Endometrial microvascular endothelial cells (primary cell): Measurements from ENCODE around the gene ZBP1. TPM values are rescaled to one million over a fixed set of nuclear protein-coding genes. Genes with fewer than 3 reads are reported as not detected.

ENCODE experiments used
- in situ Hi-C: cut with HindIII; loops from 2 replicates; pipeline ENCODE4 v1.10.0; 2017; ENCODE audit warnings: low sequenced_read_pairs, low pct_unique_long_range_greater_than_20kb; ENCODE audit errors: inconsistent ontology term
- total RNA-seq: library from RNA; depleted of rRNA; stranded (reverse); fragments of >200 nt; gene quantifications from one replicate; pipeline ENCODE4 v1.2.3, GENCODE V29; 2015; ENCODE audit errors: inconsistent ontology term

The ZBP1 gene
- total RNA-seq, 1 donor from 2014 or later: not detected

DNA sequence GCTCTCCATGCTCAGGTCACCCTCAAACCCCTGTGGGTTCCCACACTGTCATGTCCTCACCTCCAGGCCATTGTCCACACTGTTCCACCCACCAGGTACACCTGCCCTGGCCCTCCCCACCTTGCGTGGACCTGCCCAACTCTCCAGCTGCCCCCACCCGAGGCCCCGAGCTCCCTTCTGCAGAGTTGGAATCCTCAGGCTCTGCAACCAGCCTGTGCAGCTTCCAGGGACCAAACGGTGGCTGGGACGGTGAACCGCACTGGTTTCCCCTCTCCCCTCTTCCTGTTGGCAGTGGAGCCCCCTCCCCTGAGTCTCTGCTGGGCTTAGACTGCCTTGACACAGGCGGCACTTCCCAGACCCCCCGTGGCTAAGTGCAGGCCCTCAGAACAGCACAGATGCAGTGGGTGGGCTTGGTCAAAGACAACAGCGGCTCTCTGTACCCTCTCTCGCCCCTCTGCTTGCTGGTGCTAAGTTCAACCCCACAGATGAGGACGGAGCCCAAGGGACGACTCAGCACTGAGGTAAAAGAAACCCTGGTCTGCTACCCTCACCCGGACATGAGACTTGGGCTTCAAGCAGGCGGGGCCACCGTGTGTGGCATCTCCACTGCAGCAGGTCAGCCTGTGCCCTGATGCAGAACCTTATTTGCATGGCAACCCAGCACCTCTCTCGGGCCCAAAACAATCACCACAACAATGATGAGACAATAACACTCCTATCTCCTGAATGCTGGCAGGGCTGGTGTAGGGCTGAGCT lies 11.0 kb downstream of the ZBP1 start:
- in situ Hi-C loops: no loop called here

DNA sequence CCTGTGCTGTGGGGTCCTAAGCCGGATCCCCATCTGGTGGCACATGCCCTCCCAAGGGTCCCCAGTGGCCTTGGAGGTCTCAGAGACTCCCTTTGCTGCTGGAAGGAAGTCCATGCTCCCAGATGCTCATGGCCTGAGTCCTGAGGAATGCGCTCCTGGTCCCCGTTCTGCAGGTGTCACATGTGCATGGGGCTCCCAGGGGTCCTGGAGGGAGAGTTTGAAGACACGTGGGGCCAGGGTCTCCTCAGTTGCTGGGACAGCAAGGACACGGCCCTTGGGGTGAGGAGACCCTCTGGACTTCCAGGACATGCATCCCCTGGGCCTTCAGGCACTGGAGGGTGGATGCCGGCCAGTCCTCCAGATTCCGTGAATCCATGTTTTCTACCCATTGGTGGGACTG lies 11.7 kb downstream of the ZBP1 start:
- in situ Hi-C loops: no loop called here

DNA sequence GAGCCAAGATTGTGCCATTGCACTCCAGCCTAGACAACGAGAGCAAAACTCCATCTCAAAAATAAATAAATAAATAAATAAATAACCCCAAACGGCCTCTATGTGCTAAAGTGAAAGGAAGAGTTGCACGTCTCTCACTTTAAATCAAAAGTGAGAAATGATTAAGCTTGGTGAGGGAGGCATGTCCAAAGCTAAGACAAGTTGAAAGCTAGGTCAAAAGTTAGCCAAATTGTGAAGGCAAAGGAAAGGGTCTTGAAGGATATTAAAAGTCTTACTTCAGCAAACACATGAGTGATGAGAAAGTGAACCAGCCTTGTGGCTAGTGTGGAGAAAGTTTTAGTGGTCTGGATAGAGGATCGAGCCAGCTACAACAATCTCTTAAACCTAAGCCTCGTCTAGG lies 14.3 kb downstream of the ZBP1 start:
- in situ Hi-C loops: no loop called here

DNA sequence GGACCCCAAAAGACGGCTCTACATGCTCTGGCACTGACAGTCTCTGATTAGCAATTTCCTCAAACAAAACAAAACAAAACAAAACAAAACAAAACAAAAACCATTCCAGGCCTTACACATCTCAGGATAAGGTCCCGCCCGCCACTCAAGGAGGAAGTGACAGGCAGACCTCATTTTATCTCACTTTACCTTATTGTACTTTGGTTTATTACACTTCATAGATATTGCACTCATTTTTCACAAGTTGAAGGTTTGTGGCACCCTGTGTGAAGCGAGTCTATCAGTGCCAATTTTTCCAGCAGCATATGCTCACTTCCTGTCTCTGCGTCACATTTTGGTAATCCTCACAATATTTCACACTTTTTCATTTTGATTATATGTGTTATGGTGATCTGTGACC lies 15.2 kb downstream of the ZBP1 start:
- in situ Hi-C loops: no loop called here

DNA sequence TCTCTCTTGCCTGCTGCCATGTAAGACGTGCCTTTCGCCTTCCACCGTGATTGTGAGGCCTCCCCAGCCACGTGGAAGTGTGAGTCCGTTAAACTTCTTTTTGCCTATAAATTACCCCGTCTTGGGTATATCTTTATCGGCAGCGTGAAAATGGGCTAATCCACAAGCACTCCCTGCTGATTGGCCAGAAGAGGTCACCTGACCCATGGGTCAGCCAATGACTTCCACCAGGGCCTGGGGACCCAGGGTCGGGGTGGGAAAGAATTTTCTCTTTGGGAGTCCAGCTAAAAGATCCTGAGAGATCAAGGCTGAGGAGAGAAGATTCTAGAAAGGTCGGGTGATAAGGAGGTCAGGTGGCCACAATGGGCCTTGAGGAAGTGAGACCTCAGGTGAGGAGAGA lies 17.1 kb downstream of the ZBP1 start:
- in situ Hi-C loops: no loop called here

DNA sequence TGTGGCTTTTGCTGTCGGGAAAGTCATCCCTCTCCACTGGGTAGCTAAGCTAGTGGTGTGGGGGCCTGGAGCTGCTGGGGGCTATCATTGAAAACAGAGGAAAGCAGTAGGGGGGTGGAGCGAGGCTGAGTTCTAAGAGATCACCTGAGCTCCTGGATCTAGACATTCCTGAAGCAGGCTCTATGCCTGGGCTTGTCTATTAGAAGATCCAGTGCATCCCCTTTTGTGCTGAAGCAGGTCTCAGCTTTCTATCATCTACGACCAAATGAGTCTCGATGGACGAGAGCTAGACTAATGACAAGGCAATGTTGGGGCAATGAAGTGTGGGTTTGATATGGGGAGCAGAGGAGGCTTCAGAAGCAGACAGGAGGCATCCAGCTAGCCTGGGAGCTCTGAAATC lies 18.5 kb downstream of the ZBP1 start:
- in situ Hi-C loops: no loop called here

DNA sequence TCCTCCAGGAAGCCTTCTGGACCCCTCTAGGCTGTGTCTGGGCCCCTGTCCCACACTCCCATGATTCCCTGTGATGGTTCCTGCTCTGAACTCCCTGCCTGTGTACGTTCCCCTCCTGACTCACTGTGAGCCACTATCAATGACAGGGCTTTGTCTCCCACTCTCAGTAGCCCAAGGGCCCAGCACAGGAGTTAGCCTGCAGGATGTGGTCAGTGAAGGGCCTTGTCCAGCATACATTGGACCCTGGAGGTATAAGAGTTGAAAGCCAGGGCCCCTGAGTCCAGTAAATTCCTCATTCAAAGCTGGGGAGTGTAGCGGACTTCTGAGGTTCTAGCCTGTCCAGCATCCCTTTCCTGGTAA lies 19.0 kb downstream of the ZBP1 start:
- in situ Hi-C loops: no loop called here

DNA sequence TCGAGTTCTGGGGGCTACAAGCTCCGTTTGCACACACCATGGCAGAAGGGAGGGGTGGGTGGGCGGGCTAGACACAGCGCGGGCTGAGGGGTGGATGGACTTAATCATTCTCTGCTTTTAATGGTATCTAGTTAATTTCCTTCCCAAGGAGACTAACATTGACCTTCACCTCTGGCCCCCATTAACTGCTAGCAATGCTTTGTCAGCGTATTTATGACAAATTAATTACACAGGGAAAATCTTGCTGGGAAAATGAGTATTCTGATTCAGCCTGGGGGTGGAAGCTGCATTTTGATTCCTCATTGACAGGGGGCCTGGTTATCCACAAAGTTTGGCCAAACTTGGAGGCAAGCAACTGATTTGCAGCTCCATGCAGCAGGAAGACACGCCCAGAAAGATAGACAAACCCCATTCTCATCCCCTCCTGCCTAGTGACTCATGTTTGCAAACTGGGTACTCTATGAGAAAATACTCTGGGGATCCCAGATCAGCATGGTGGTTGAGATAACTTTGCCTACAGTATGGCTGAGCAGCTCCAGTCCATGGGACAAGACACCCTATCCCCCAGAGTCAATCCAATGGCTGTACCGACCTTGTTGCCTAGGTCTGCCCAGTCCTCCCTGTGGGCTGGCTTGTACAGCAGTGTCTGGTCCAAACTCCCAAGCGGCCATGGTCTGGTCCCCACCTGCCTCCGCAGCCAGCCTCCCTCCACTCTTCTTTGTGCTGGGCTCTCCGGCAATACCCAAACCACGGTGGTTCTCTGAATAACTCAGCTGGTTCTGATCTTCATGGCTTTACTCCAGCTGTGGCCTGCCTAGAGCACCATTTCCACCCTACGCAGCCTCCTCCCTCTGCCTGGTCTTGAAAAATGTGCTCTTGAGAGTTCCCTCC lies 19.7 kb downstream of the ZBP1 start:
- in situ Hi-C loops: no loop called here

DNA sequence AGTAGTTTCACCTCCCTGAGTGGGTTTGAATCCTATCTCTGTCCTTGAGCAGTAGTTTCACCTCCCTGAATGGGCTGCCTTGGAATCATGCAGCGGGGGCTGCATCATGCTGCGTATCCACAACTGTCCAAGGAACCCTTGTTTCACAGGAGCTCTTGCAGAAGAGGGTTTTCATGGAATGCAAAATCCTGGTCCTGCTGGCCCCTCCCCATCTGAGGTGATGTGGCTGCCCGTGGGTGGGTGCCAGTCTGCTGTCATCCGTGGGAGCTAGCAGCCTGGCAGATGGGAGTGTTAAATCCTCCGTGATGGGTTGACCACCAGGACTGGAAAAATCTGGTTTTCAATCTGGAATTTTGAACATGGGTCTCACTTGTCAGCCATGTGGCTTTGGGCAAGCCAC lies 21.7 kb downstream of the ZBP1 start:
- in situ Hi-C loops: no loop called here

DNA sequence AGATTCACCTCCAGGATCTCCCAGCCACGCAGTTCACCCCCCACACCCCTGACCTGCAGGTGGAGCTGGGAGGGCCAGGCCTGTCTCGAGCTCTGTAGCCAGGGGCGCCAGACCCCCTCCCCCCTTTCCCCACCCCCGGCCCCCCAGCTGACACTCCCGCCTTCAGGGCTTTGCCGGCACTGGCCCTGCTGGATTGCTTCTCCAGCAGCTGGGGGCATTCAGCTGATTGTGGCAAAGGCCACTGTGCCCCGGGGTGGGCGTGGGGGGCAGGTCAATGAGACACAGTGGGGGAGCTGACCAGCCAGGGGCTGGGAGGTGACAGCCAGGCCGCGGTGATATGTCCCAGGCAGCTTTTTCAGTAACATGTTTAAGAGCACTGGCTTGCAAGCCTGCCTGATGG lies 22.2 kb downstream of the ZBP1 start:
- in situ Hi-C loops: no loop called here

DNA sequence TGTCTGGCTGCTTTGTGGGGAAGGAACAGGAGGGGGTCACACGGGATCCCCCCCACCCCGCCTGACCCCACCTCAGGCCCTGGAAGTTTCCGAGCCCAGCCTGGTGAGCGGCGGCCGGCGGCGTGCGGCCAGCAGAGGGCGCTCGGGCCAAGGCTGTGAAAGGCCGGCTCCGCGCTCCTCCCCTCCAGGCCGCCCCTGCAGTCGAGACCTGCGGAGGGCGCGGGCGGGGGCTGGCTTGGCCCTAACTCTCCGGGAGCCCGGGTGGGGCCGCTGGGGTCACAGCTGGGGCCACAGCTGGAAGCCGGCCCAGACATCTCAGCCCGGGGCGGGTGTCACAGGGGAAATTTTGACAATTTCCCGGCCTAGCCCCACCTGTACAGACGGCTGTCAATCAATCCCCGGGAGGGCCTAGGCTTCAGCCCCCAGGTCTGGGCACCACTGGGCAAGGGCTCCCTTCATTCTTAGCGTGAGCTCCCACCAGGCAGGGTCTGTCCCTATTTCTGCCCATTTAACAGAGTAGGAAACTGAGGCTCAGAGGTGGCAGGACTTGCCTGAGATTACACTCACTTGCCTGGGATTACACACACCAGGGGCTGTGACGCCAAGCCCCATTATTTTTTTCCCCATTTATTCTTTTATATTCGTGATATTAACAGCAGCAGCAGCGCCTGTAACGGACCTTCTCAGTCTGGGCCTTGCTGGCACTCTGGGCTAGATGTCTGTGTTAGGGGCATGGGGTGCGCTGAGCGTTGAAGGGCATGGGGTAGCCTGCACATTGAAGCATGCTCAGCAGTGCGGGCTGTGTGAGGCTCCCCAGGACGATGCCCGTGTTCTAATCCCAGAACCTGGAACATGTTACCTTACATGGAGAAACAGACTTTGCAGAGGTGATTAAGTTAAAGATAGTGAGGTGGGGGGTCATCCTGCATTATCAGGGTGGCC lies 23.0 kb downstream of the ZBP1 start:
- in situ Hi-C loops: no loop called here

DNA sequence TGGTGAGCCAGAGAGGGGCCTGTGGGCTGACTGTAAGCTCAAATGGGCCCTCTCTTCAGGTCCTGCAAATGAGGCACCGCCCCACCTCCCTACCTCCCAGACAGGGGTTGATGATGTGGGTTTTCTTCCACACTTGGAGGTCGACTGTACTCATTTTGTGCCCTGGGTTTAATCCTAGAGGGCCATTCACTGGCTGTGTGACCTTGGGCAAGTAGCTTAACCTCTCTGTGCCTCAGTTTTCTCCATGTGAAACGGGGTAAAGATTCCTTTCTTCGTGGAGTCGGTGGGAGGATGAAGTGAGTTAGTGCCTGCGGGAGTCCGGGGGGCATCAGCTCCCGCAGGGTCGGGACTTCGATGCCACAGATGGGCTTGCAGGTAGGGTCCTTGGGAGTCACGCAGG lies 23.9 kb downstream of the ZBP1 start:
- in situ Hi-C loops: no loop called here

DNA sequence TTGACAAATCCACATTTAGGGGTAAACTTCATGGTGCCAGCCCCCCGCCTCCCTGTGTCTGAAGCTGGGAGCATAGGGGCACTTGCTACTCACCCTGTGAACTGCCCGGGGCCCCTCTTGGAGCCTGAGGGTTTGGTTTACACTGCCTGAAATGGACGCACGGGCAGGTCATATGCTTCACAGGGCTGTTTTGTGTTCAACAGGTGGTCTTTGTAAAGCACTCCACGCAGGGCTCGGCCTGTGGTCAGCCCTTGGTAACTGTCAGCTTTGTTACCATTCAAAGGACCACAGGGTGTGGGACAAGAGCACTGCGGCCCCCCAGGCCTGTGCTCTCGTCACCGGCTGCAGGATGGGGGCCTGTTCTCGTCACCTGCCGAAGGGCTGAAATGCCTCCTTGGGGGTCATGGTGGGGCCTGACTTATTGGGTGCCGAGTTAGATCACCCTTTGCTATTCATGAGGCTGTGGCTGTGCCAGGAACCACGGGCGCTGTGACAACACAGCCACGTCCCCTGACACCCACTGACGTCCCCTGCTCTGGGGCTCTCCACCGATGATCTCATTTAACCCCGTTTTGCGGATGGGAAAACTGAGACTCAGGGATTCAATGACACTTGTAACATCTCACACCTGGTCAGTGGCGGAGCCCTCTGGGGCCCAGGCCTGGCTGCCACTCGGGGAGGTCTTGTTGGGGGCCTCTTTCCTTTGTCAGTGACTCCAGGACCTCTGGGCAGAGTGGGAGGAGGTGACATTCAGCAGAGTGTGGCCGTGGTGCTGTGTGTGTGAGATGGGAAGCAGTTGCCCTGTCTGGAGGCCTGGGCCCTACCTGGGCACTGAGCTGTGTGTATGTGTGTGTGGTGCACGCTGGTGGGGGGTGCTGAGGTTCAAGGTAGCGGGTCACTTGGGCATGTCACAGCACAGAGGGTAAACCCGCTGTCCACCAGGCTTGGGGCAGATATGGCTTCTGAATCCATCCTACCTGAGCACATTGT lies 24.9 kb downstream of the ZBP1 start:
- in situ Hi-C loops: no loop called here

DNA sequence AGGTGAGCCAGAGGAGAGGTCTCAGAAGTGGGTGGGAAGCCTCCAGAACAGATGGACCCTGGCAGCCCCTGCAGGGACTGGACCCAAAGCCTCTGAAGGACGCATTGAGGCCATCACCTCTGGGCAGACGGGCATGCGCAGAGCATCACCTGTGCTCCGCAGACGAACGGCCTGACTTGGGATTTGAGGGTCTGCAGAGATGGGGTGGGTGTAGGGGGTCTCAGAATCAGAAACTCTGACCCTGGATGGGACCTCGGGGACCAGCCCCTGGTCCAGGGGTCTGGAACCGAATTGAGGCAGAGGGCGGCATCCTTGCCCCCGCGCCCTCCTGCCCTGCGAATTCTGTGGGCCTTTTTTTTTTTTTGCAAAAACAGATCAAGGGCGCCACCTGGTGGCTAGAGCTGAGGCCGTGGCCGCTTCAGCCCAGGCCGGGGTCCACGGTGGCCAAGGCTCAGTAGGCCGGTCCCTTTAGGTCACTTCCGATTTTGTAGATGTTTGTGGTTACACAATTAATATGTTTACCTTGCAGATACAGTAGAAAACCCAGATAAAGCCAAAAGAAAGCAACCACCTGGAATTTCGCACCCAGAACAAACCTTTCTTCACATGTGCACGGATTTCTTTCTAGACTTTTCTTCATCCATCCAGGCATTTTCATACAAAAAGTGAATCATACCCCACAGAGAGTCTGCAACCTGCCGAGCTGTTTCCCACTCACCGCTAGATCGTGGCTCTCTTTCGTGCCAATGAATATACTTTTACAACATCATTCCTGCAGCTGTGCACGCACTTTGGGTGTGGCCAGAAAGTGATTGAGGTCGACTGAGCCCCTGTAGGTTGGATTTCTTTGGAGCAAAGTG lies 25.9 kb downstream of the ZBP1 start:
- in situ Hi-C loops: no loop called here

DNA sequence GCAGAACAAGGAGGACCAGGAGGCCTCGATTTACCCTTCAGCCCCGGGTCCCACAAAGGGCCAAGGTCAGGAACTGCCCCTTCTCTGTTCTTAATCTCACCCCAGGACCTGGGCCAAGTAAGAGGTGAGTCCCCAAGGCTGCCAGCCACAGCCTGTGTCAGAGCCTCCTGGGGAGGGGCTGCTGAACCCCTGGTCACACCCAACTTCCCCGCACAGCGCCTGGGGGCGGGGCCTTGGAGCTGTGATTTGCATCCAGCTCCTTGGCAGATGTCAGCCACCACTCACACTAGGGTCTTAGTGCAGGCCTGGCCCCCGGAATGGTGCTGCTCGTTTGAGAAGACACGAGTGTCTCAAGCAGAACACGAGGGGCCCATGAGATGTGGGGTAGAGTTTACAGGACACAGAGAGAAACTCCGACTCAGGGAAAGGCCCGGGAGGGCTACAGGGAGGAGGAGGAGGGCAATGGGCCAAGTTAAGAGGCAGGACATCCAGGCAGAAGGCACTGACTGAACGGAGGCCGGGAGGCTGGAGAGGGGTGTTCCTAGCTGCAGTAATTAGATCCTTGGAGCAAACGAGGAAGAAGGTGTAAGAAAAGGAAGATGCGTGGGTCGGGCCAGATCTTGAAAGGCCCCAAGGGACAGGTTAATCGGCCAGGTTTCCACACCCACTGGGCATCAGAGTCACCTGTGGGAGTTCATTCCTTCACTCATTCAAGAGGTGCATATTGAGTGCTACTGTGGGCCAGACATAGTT lies 26.9 kb downstream of the ZBP1 start:
- in situ Hi-C loops: no loop called here

DNA sequence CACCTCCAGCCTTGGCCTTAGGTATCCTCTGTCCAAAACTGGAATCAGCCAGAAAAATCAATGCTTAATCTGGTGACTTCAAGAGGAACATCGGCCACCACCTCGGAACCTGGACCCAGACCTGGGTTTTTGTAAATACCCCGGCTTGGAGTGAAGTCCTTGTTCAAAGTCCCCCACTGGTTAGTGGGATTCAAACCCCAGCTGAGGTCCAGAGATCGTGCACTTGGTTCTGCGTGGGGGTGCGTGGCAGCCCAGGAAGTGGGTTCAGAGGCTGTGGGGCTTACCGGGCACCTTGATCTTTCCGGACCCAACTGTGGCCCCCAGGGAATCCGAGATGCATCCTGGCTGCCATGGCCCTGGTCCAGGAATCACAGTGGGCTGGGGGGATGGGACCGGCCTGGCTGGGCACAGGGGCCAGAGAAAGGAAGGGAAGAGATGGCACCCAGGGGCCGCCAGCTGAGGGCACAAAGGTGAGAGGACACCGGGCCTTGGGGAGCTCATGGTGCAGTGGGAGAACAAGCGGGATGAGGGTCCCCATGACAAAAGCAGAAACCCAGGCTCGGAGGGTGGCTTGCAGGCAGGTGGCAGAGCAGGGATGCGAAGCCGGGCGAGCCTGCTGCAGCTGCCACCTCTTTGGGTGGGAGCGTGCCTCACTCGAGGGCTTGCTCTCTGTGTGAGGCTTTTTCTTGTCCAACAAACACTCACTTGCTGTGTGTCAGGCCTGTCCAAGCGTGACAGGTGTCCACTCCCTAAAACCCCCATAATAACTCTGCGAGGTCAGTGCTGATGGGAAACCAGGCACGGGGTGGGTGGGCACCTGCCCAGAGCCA lies 27.7 kb downstream of the ZBP1 start:
- in situ Hi-C loops: no loop called here
